ENCODE results near the gene LRRC40. TPM values are rescaled to one million over a fixed set of nuclear protein-coding genes. Genes with fewer than 3 reads are reported as not detected.
A peak's percentile ranks its signal among the peaks of the same experiment; 100 is the strongest.

LRRC40 gene
- total and polyA plus RNA-seq, 2 experiments from 2014 or later, result 15.7 to 24.1 TPM

DNA sequence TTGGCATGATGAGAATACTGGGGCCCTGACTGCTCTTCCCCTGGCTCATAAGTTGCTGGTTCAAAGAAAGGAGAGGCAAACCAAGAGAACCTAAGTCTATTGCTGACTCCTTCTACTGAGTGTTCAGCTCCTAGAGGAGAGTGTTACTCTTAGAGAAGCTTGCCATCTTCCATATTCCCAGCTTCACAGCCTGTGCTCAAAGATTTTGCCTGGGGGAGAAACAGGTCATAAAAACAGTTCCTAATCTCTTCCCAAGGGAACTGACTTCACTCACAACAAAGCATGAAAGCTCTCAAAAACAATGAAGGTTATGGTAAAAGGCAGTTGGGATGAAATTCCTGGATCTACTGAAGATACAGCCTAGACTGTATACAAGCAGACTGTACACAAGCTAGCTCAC lies 37.1 kb downstream of the LRRC40 start:
- Histone ChIP-seq H4K20me1 (ENCODE audit: insufficient read depth) (no peaks in the 10 kb centered on the region), H3F3A (ENCODE audit: insufficient read depth) (no peaks in the 10 kb centered on the region), H3K27me3 (replicated peaks; ENCODE audit: insufficient read depth) (no peaks in the 10 kb centered on the region), H2AFZ (no peak overlapping the region), H3K4me1 (ENCODE audit: insufficient read depth) (peaks cover 4% of the 10 kb centered on the region; the same call in 1 of the 2 replicates), H3K9ac (no peak overlapping the region), H3K4me3 (no peak overlapping the region), H3K79me2 (ENCODE audit: insufficient read depth) (no peaks in the 10 kb centered on the region), H3K27ac (no peak overlapping the region), H3K4me2 (ENCODE audit: unreplicated experiment) (no peak overlapping the region), H3K9me2 (ENCODE audit: insufficient read depth) (no peaks in the 10 kb centered on the region), H3K36me3 (ENCODE audit: low read depth) (peaks cover 7% of the 10 kb centered on the region), H3K9me3 (ENCODE audit: low read depth) (no peaks in the 10 kb centered on the region)
- in situ Hi-C loops (cut with MboI), result no loop called here
- no peak for TF ChIP-seq EZH2 (IDR thresholded peaks at IDR 0.05; ENCODE audit: insufficient read depth, poor library complexity, severe bottlenecking)
- TF ChIP-seq EZH2phosphoT487 (IDR thresholded peaks at IDR 0.05; ENCODE audit: insufficient read depth, low read depth), result no peak
- no peak for DNase-seq

DNA sequence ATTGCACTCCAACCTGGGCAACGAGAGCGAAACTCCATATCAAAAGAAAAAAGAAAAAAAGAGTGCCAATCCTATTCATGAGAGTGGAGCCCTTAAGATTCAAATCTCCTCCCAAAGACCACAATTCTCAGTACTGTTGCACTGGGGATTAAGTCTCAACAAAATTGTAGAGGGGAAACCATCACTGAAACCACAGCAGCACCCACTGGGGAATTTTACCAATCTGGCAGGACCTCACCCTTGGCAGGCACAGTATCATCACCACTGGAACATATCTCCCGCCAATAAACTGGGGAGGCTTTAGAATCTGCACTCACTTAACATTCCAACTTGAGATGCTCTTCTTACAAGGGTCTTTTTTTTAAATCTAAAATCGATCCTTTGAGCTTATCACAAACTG lies 41.0 kb downstream of the LRRC40 start:
- no peak overlapping the region for H2AFZ ChIP-seq
- no peak overlapping the region for H3K9ac ChIP-seq
- TF ChIP-seq EZH2 (IDR thresholded peaks at IDR 0.05; ENCODE audit: insufficient read depth, poor library complexity, severe bottlenecking) (no peak), EZH2phosphoT487 (IDR thresholded peaks at IDR 0.05; ENCODE audit: insufficient read depth, low read depth) (no peak)
- H3K9me3 ChIP-seq (ENCODE audit: low read depth), result no peaks in the 10 kb centered on the region
- H3K27me3 ChIP-seq (replicated peaks; ENCODE audit: insufficient read depth), result no peaks in the 10 kb centered on the region
- no peaks in the 10 kb centered on the region for H3K36me3 ChIP-seq (ENCODE audit: low read depth)
- 97 to 98% methylated on average over 4 of the region's 4 CpGs for WGBS, 2 experiments (ENCODE audit: low coverage in 1 of 2, low lambda C conversion rate in 2 of 2, missing lambda C conversion rate in 2 of 2)
- no peaks in the 10 kb centered on the region for H3F3A ChIP-seq (ENCODE audit: insufficient read depth)
- no peak overlapping the region for H3K27ac ChIP-seq
- no peaks in the 10 kb centered on the region for H3K9me2 ChIP-seq (ENCODE audit: insufficient read depth)
- peaks cover 2% of the 10 kb centered on the region; the same call in 1 of the 2 replicates for H3K4me1 ChIP-seq (ENCODE audit: insufficient read depth)
- no peaks in the 10 kb centered on the region for H4K20me1 ChIP-seq (ENCODE audit: insufficient read depth)
- no peak overlapping the region for H3K4me2 ChIP-seq (ENCODE audit: unreplicated experiment)
- no peak for DNase-seq
- no peaks in the 10 kb centered on the region for H3K79me2 ChIP-seq (ENCODE audit: insufficient read depth)
- H3K4me3 ChIP-seq, result no peak overlapping the region
- in situ Hi-C loops (cut with MboI), result no loop called here

DNA sequence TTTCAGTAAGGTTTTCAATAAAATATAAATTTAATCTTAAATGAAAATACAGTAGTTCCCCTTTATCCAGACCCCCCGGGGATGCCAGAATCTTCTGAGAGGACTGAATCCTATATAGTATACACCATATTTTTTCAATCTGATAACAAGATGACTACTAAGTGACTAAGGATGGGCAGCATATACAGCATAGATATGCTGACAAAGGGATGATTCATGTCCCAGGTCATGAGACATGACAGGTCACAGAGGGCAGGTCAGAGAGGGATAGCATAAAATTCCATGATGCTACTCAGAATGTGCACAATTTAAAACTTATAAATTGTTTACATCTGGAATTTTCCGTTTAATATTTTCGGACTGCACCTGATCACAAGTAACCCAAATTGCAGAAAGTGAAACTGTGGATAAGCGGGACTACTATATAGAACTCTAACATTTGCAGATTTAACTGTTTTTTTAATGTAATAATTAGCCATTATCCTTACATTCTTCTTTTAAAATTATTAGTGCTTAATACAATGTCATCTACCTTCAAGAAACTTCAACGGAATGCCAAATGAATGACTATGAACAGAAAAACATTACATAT lies 48.8 kb downstream of the LRRC40 start:
- no peak overlapping the region for H3K4me2 ChIP-seq (ENCODE audit: unreplicated experiment)
- H3K27ac ChIP-seq, result no peak overlapping the region
- H3F3A ChIP-seq (ENCODE audit: insufficient read depth), result no peaks in the 10 kb centered on the region
- H3K4me1 ChIP-seq (ENCODE audit: insufficient read depth), result peaks cover 13% of the 10 kb centered on the region
- no peaks in the 10 kb centered on the region for H3K79me2 ChIP-seq (ENCODE audit: insufficient read depth)
- no peaks in the 10 kb centered on the region for H4K20me1 ChIP-seq (ENCODE audit: insufficient read depth)
- in situ Hi-C loops (cut with MboI), result no loop called here
- no peaks in the 10 kb centered on the region for H3K27me3 ChIP-seq (replicated peaks; ENCODE audit: insufficient read depth)
- no peaks in the 10 kb centered on the region for H3K9me2 ChIP-seq (ENCODE audit: insufficient read depth)
- no peaks in the 10 kb centered on the region for H3K9me3 ChIP-seq (ENCODE audit: low read depth)
- H3K9ac ChIP-seq, result no peak overlapping the region
- DNase-seq, result peak; percentile 64
- WGBS, 2 experiments (ENCODE audit: low coverage in 1 of 2, low lambda C conversion rate in 2 of 2, missing lambda C conversion rate in 2 of 2), result 84 to 91% methylated on average over 5 of the region's 5 CpGs
- H2AFZ ChIP-seq, result no peak overlapping the region
- TF ChIP-seq EZH2 (IDR thresholded peaks at IDR 0.05; ENCODE audit: insufficient read depth, poor library complexity, severe bottlenecking), result no peak
- TF ChIP-seq EZH2phosphoT487 (IDR thresholded peaks at IDR 0.05; ENCODE audit: insufficient read depth, low read depth), result no peak
- no peak overlapping the region for H3K4me3 ChIP-seq
- H3K36me3 ChIP-seq (ENCODE audit: low read depth), result no peaks in the 10 kb centered on the region

DNA sequence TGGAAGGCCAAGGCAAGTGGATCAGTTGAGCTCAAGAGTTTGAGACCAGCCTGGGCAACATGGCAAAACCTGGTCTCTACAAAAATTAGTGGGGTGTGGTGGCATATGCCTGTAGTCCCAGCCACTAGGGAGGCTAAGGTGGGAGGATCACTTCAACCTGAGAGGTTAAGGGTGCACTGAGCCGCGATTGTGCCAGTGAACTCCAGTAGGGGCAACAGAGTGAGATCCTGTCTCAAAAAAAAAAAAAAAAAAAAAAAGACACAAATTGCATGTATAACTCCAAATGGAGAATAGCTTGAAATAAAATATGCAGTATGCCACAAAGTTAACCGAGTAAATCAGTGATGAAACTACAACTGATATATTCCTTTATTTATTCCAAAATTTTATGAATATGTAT lies 51.6 kb downstream of the LRRC40 start:
- Histone ChIP-seq H3K4me1 (ENCODE audit: insufficient read depth) (peaks cover 13% of the 10 kb centered on the region), H3K4me3 (no peak overlapping the region), H3K9ac (no peak overlapping the region), H4K20me1 (ENCODE audit: insufficient read depth) (no peaks in the 10 kb centered on the region), H3K36me3 (ENCODE audit: low read depth) (peaks cover 6% of the 10 kb centered on the region; the same call in 1 of the 2 replicates), H3F3A (ENCODE audit: insufficient read depth) (no peaks in the 10 kb centered on the region), H3K27me3 (replicated peaks; ENCODE audit: insufficient read depth) (no peaks in the 10 kb centered on the region), H2AFZ (no peak overlapping the region), H3K9me3 (ENCODE audit: low read depth) (no peaks in the 10 kb centered on the region), H3K27ac (no peak overlapping the region), H3K9me2 (ENCODE audit: insufficient read depth) (no peaks in the 10 kb centered on the region), H3K79me2 (ENCODE audit: insufficient read depth) (no peaks in the 10 kb centered on the region), H3K4me2 (ENCODE audit: unreplicated experiment) (no peak overlapping the region)
- in situ Hi-C loops (cut with MboI), result no loop called here
- DNase-seq, result no peak
- TF ChIP-seq EZH2 (IDR thresholded peaks at IDR 0.05; ENCODE audit: insufficient read depth, poor library complexity, severe bottlenecking) (no peak), EZH2phosphoT487 (IDR thresholded peaks at IDR 0.05; ENCODE audit: insufficient read depth, low read depth) (no peak)
- 95 to 96% methylated on average over 3 of the region's 3 CpGs for WGBS, 2 experiments (ENCODE audit: low coverage in 1 of 2, low lambda C conversion rate in 2 of 2, missing lambda C conversion rate in 2 of 2)

DNA sequence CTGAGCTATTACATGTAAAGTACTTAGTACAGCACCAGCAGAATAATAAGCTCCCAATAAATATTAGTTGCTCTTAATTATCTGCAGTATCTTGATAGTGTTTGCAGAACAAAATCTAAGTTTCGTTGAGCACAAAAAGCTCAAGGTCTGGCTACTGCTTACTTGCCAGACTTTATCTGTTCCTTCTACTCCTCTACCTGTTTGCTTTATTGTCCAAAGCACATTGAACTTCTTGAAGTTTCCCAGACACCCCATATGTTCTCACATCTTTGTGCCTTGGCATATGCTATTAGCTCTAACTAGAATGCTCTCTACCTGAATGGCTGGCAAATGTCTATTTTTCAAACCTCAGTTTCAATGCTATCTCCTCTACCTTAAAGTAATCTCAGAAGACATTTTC lies 54.9 kb downstream of the LRRC40 start:
- no peak overlapping the region for H3K4me2 ChIP-seq (ENCODE audit: unreplicated experiment)
- in situ Hi-C loops (cut with MboI), result no loop called here
- no peaks in the 10 kb centered on the region for H3K9me3 ChIP-seq (ENCODE audit: low read depth)
- H3K9me2 ChIP-seq (ENCODE audit: insufficient read depth), result no peaks in the 10 kb centered on the region
- H3F3A ChIP-seq (ENCODE audit: insufficient read depth), result no peaks in the 10 kb centered on the region
- TF ChIP-seq EZH2phosphoT487 (IDR thresholded peaks at IDR 0.05; ENCODE audit: insufficient read depth, low read depth), result no peak
- TF ChIP-seq EZH2 (IDR thresholded peaks at IDR 0.05; ENCODE audit: insufficient read depth, poor library complexity, severe bottlenecking), result no peak
- no peak for DNase-seq
- no peak overlapping the region for H3K4me3 ChIP-seq
- 94 to 96% methylated on average over 1 of the region's 1 CpG for WGBS, 2 experiments (ENCODE audit: low coverage in 1 of 2, low lambda C conversion rate in 2 of 2, missing lambda C conversion rate in 2 of 2)
- H3K27ac ChIP-seq, result no peak overlapping the region
- H3K4me1 ChIP-seq (ENCODE audit: insufficient read depth), result peaks cover 7% of the 10 kb centered on the region
- H2AFZ ChIP-seq, result no peak overlapping the region
- H3K79me2 ChIP-seq (ENCODE audit: insufficient read depth), result no peaks in the 10 kb centered on the region
- H4K20me1 ChIP-seq (ENCODE audit: insufficient read depth), result no peaks in the 10 kb centered on the region
- H3K9ac ChIP-seq, result no peak overlapping the region
- H3K36me3 ChIP-seq (ENCODE audit: low read depth), result peaks cover 6% of the 10 kb centered on the region; the same call in 1 of the 2 replicates
- H3K27me3 ChIP-seq (replicated peaks; ENCODE audit: insufficient read depth), result no peaks in the 10 kb centered on the region
